HepG2 (cell line): ENCODE measurements around the gene CLBA1. TPM values are rescaled to one million over a fixed set of nuclear protein-coding genes. Genes with fewer than 3 reads are reported as not detected.
"Not testable (repeated sequence)": the region's sequence is repeated elsewhere in the genome, so short reads cannot be mapped to it uniquely, and the experiment has no call there.

ENCODE experiments used
- ATAC-seq: fragments of 200-7000 bp; cut with Tn5 transposase; 3 replicates; pipeline ENCODE4 v1.9.1; 2020; ENCODE audit warnings: mild to moderate bottlenecking, moderate library complexity
- BruUV-seq: library from RNA; stranded (reverse); fragments of 400-500 nt; replicated peaks from 2 replicates; lab custom pipeline; 2021; lab: Mats Ljungman, UMichigan
- CTCF ChIA-PET: fragments of 300-600 bp; formaldehyde crosslinking; extraction: SDS; loops from one replicate; lab custom pipeline; 2021; ENCODE audit warnings: low total read pairs, inconsistent platforms, low intra/inter-chr PET ratio; lab: Yijun Ruan, JAX
- POLR2A ChIA-PET: fragments of 350-600 bp; sonication (Branson Sonifier 250); formaldehyde crosslinking; loops from one replicate; lab custom pipeline; 2020; ENCODE audit warnings: antibody characterized with exemption, inconsistent platforms; lab: Yijun Ruan, JAX
- DNase-seq: peaks from one replicate; pipeline ENCODE4 v3.0.0-alpha.2; 2015; ENCODE audit warnings: low spot score
- FAIRE-seq: peaks from 3 replicates; lab custom pipeline; 2011; peaks lifted over from hg19 to GRCh38; lab: Jason Lieb, UNC
- H2AFZ ChIP-seq: one replicate; pipeline ENCODE4 v1.6.1; 2011; ENCODE audit warnings: low read length, inconsistent platforms
- H3K27ac ChIP-seq: fragments of 300-600 bp; 3 replicates; pipeline ENCODE4 v1.8.0; 2011; ENCODE audit warnings: mixed run types, mild to moderate bottlenecking, mixed read lengths, low read length, inconsistent platforms; ENCODE audit not compliant: insufficient read depth; ENCODE audit errors: extremely low read length
- H3K27me3 ChIP-seq, 2 experiments: fragments of 200-600 bp in 1 of 2; 2 replicates in 1 of 2; 3 replicates in 1 of 2; pipeline versions ENCODE4 v1.6.0 to v1.8.0; 2011; ENCODE audit warnings: low read length in 2 of 2, mild to moderate bottlenecking in 2 of 2, moderate library complexity in 2 of 2, inconsistent platforms in 1 of 2; ENCODE audit not compliant: insufficient read depth in 2 of 2, control insufficient read depth in 1 of 2
- H3K36me3 ChIP-seq, 2 experiments: fragments of 200-600 bp in 1 of 2; replicated peaks in 1 of 2; 2 replicates in 1 of 2; 3 replicates in 1 of 2; pipeline versions ENCODE4 v1.5.1 to v1.8.0; 2011; ENCODE audit warnings: low read length in 2 of 2, inconsistent platforms in 1 of 2; ENCODE audit not compliant: insufficient read depth in 2 of 2, control insufficient read depth in 1 of 2
- H3K4me1 ChIP-seq: 2 replicates; pipeline ENCODE4 v1.5.1; 2012; ENCODE audit warnings: low read length, inconsistent platforms; ENCODE audit not compliant: insufficient read depth
- H3K4me2 ChIP-seq: 2 replicates; pipeline ENCODE4 v1.6.0; 2011; ENCODE audit warnings: low read depth, low read length, inconsistent platforms
- H3K4me3 ChIP-seq, 3 experiments: fragments of 200-600 bp in 1 of 3; sonication (generic), shearing (Covaris generic) in 1 of 3; replicated peaks in 1 of 3; 2 replicates each; pipeline ENCODE4 v1.5.1; 2011 to 2016; ENCODE audit warnings: low read length in 3 of 3, inconsistent platforms in 2 of 3, low read depth in 2 of 3, mild to moderate bottlenecking in 2 of 3, control low read depth in 1 of 3, mixed read lengths in 1 of 3; ENCODE audit not compliant: insufficient read depth in 1 of 3
- H3K79me2 ChIP-seq: one replicate; pipeline ENCODE4 v1.6.1; 2011; ENCODE audit warnings: low read length, inconsistent platforms; ENCODE audit not compliant: insufficient read depth
- H3K9ac ChIP-seq: 2 replicates; pipeline ENCODE4 v1.6.0; 2011; ENCODE audit warnings: mild to moderate bottlenecking, low read depth, low read length, inconsistent platforms; ENCODE audit not compliant: insufficient read depth
- H3K9me3 ChIP-seq: 2 replicates; pipeline ENCODE4 v1.5.1; 2012; ENCODE audit warnings: mild to moderate bottlenecking, low read length
- H4K20me1 ChIP-seq: 2 replicates; pipeline ENCODE4 v1.6.0; 2011; ENCODE audit warnings: inconsistent platforms, mild to moderate bottlenecking, low read length, moderate library complexity; ENCODE audit not compliant: insufficient read depth
- JUND ChIP-seq: sonication (generic); formaldehyde crosslinking; IDR thresholded peaks from 2 replicates; pipeline ENCODE4 v1.8.0; 2022; ENCODE audit warnings: mild to moderate bottlenecking, missing genetic modification reagents
- WGBS: methylation state at CpG from one replicate; pipeline ENCODE4 v1.1.6; 2017; ENCODE audit warnings: low lambda C conversion rate; 5-methylcytosine and 5-hydroxymethylcytosine counted together
- in situ Hi-C: cut with HindIII; loops from 2 replicates; pipeline ENCODE4 v1.10.0; 2017; ENCODE audit warnings: low pct_unique_long_range_greater_than_20kb; ENCODE audit not compliant: extremely low pct_ligation_motif_present
- intact Hi-C: fragments of 100-400 bp; cut with micrococcal nuclease; formaldehyde crosslinking; loops from one replicate; pipeline ENCODE4 v1.10.0; 2022; ENCODE audit not compliant: unreplicated experiment
- polyA plus RNA-seq, 8 experiments: library from polyadenylated mRNA; depleted of rRNA in 3 of 8; stranded (reverse) in 7 of 8; unstranded in 1 of 8; fragments of >200 nt; fragmentation: Illumina TruSeq in 4 of 8; extraction: Trizol in 4 of 8; gene quantifications; 2 replicates each; pipeline versions ENCODE4 v1.2.1 to v1.2.3, GENCODE V29; 2011 to 2016; ENCODE audit warnings: low read depth in 4 of 8, missing spikeins in 1 of 8, mixed read lengths in 1 of 8; ENCODE audit not compliant: insufficient read depth in 1 of 8
- total RNA-seq, 5 experiments: library from RNA; depleted of rRNA; stranded (reverse); fragments of >200 nt; fragmentation: Illumina TruSeq; extraction: Trizol; gene quantifications; 2 replicates each; pipeline ENCODE4 v1.2.3, GENCODE V29; 2016; ENCODE audit warnings: low read depth in 1 of 5

Gene CLBA1
- total and polyA plus RNA-seq, 2 of the 13 experiments (the other 11 are each of a cell fraction or from before 2014, with no cell fraction given), result 1.2 to 1.4 TPM

DNA sequence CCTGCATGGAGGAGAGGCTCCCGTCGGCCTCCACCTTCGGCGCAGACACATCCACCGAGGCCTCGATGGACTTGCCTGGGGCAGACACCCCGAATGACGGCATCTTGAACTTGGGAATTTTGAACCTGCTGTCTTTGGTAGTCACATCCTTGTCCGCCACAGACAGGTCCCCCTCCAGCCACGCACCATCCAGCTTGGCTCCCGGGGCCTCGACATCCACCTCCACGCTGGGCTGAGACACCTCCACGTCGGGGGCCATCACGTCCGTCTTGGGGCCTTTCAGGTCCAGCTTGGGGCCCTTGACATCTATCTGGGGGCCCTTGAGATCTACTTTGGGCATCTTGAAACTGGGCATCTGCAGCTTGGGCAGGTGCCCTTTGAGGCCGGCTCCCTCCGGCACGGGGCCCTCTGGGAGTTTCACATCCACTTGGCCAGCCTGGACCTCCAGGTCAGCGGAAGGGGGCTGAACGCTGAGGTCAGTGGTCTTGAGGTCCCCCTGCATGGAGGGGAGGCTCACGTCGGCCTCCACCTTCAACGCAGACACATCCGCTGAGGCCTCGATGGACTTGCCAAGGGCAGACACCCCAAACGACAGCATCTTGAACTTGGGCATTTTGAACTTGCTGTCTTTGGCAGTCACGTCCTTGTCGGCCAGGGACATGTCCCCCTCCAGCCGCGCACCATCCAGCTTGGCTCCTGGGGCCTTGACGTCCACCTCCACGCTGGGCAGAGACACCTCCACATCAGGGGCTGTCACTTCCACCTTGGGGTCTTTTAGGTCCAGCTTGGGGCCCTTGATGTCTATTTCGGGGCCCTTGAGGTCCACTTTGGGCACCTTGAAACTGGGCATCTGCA, 37.5 kb upstream of the CLBA1 start:
- H3K4me3 ChIP-seq, H3K79me2 ChIP-seq, H3K9ac ChIP-seq, H4K20me1 ChIP-seq, H3K27ac ChIP-seq, POLR2A ChIA-PET, FAIRE-seq, H3K4me2 ChIP-seq, ATAC-seq, BruUV-seq, H2AFZ ChIP-seq, in situ Hi-C loops, CTCF ChIA-PET, DNase-seq, intact Hi-C loops, H3K9me3 ChIP-seq, H3K36me3 ChIP-seq, H3K4me1 ChIP-seq: not testable (repeated sequence)
- peaks cover 4 to 46% of the 10 kb centered on the region in 2 experiments for H3K27me3 ChIP-seq
- WGBS, result 9% methylated on average over 5 of the region's 35 CpGs

DNA sequence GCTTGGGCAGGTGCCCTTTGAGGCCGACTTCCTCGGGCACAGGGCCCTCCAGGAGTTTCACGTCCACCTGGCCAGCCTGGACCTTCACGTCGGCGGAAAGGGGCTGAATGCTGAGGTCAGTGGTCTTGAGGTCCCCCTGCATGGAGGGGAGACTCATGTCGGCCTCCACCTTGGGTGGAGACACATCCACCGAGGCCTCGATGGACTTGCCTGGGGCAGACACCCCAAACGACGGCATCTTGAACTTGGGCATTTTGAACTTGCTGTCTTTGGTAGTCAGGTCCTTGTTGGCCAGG, 36.9 kb upstream of the CLBA1 start:
- FAIRE-seq (no peak), ATAC-seq (no peak), DNase-seq (no peak)
- Histone ChIP-seq H2AFZ (no peak overlapping the region), H3K4me1 (no peaks in the 10 kb centered on the region), H3K36me3 (no peaks in the 10 kb centered on the region), H3K9me3 (no peaks in the 10 kb centered on the region), H3K9ac (no peak overlapping the region), H3K4me2 (no peak overlapping the region), H3K4me3 (no peak overlapping the region), H3K27ac (no peak overlapping the region), H4K20me1 (no peaks in the 10 kb centered on the region), H3K79me2 (no peaks in the 10 kb centered on the region), H3K27me3 (peaks cover 4 to 52% of the 10 kb centered on the region in 2 experiments)
- no CpG with 5 or more reads among the region's 11 CpGs for WGBS
- CTCF ChIA-PET, result no interaction called here
- POLR2A ChIA-PET, result no interaction called here
- TF ChIP-seq JUND (CRISPR knock-in tag), result no peak
- in situ Hi-C loops, result no loop called here
- intact Hi-C loops, result no loop called here
- BruUV-seq, result no TSS peak
